ENCODE data around the gene LGI4. TPM values are rescaled to one million over a fixed set of nuclear protein-coding genes. Genes with fewer than 3 reads are reported as not detected.
"Not testable (repeated sequence)": the region's sequence is repeated elsewhere in the genome, so short reads cannot be mapped to it uniquely, and the experiment has no call there.

The LGI4 gene
- total RNA-seq, 2 experiments from 2014 or later: 1.1 to 1.7 TPM

- DNase-seq: no peak
- H3K36me3 Mint-ChIP-seq (ENCODE audit: low read depth): no peaks in the 10 kb centered on the region
- H3K27me3 Mint-ChIP-seq (ENCODE audit: low read depth): no peaks in the 10 kb centered on the region
- H3K27ac Mint-ChIP-seq: no peak overlapping the region
- CTCF ChIA-PET: interaction anchor here (0.6 kb wide), 1 partner anchor 103 kb away, joined by 4 read pairs; no protein-coding TSS in a partner anchor
- intact Hi-C loops (cut with micrococcal nuclease): no loop called here
- peaks cover 4% of the 10 kb centered on the region for H3K4me1 Mint-ChIP-seq (ENCODE audit: low read depth)
- no peaks in the 10 kb centered on the region for H3K9me3 Mint-ChIP-seq
- no peak overlapping the region for H3K4me3 Mint-ChIP-seq
These were observed 29.2 kb downstream of the LGI4 start for GRCh38 chr19:35105411-35106290.

- H3K4me1 Mint-ChIP-seq (ENCODE audit: low read depth): peaks cover 4% of the 10 kb centered on the region
- H3K9me3 Mint-ChIP-seq: no peaks in the 10 kb centered on the region
- H3K27ac Mint-ChIP-seq: no peak overlapping the region
- intact Hi-C loops (cut with micrococcal nuclease): no loop called here
- CTCF ChIA-PET: interaction anchor here (0.6 kb wide), 1 partner anchor 104 kb away, joined by 4 read pairs; no protein-coding TSS in a partner anchor
- H3K36me3 Mint-ChIP-seq (ENCODE audit: low read depth): no peaks in the 10 kb centered on the region
- no peak for DNase-seq
- H3K27me3 Mint-ChIP-seq (ENCODE audit: low read depth): no peaks in the 10 kb centered on the region
- no peak overlapping the region for H3K4me3 Mint-ChIP-seq
These were observed 29.8 kb downstream of the LGI4 start for GRCh38 chr19:35105047-35105410.

DNA sequence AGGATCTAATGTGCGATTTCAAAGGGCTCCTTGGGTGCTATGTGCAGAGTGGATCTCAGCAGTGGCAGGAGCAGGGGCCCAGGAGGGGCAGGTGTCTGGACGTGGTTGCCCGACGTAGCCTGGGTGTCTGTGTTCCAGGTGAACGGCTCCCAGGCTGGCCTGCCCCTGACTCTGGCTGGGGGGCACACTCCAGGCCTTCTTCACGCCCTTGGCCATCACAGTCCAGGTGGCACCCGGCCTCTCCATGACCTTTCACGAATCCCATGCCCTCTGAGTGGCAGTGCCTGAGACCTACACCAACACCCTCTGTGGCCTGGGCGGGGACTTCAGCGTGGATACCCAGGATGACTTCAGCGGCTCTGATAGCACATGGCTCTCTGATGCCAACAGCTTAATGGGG is 30.5 kb downstream of the LGI4 start:
- Mint-ChIP-seq H3K4me1 (ENCODE audit: low read depth) (peaks cover 4% of the 10 kb centered on the region), H3K27me3 (ENCODE audit: low read depth) (no peaks in the 10 kb centered on the region), H3K4me3 (no peak overlapping the region), H3K27ac (no peak overlapping the region), H3K36me3 (ENCODE audit: low read depth) (no peaks in the 10 kb centered on the region), H3K9me3 (no peaks in the 10 kb centered on the region)
- intact Hi-C loops (cut with micrococcal nuclease): no loop called here
- DNase-seq: no peak
- CTCF ChIA-PET: no interaction called here

DNA sequence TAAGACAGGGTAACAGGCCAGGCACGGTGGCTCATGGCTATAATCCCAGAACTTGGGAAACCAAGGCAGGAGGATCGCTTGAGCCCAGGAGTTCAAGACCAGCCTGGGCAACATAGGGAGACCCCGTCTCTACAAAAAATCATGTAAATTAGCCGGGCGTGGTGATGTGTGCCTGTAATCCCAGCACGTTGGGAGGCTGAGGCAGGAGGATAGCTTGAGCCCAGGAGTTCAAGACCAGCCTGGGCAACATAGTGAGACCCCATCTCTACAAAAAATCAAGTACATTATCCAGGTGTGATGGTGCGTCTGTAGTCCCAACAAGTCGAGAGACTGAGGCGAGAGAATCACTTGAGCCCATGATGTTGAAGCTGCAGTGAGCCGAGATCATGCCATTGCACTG is 31.2 kb downstream of the LGI4 start:
- H3K27ac Mint-ChIP-seq; DNase-seq; H3K36me3 Mint-ChIP-seq (ENCODE audit: low read depth); CTCF ChIA-PET; H3K4me3 Mint-ChIP-seq; H3K4me1 Mint-ChIP-seq (ENCODE audit: low read depth); H3K27me3 Mint-ChIP-seq (ENCODE audit: low read depth); H3K9me3 Mint-ChIP-seq; intact Hi-C loops (cut with micrococcal nuclease): not testable (repeated sequence)

GRCh38 chr19:35101949-35102348 is 32.9 kb downstream of the LGI4 start:
- DNase-seq; H3K27me3 Mint-ChIP-seq (ENCODE audit: low read depth); H3K9me3 Mint-ChIP-seq; H3K27ac Mint-ChIP-seq; H3K36me3 Mint-ChIP-seq (ENCODE audit: low read depth); H3K4me3 Mint-ChIP-seq; intact Hi-C loops (cut with micrococcal nuclease); H3K4me1 Mint-ChIP-seq (ENCODE audit: low read depth): not testable (repeated sequence)
- CTCF ChIA-PET: interaction anchor here (0.6 to 0.7 kb wide), 2 partner anchors 8 to 35 kb away, joined by 3 read pairs; no protein-coding TSS in a partner anchor

DNA sequence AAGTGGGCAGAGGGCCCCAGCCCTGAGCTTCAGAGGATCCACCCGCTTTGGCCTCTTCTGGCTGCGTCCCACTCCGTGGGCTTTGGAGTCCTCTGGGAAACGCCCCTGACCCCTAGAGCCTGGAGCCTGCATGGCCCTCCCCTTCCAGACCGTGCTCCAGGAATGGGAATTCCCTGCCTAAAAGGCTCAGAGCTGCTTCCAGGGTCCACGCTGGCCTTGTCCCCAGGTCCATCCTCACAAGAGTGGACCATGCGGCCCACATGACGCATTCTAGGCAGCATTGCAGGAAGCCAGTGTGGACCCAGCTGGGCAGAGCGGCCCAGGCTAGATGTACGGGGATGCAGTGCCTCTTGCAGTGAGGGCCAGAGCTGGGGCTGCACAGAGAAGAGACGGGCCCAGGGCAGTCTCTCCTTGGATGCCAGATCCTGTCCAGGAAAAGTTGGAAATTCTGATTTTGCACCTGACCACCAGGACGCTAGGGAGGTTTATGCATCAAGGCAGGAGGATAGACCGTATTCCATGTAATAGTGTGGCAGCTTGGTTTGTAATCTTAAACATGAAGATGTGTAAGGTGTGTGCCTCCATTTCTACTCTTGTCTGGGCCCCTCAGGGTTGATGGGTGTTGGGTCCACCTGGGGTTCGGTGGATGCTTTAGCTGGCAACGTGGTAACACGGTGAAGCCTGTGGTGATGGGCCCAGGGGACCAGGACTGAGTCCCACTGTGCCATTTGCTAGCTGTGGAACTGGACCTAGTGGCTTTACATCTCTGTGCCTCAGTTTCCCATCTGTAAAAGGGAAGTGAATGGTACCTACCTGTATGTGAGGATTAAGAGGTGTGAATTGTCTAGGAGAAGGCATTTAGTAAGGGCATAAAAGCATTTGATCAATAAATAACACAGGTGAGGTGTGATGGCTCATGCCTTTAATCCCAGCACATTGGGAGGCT is 34.0 kb downstream of the LGI4 start:
- H3K4me3 Mint-ChIP-seq: no peak overlapping the region
- H3K27ac Mint-ChIP-seq: no peak overlapping the region
- H3K36me3 Mint-ChIP-seq (ENCODE audit: low read depth): no peaks in the 10 kb centered on the region
- H3K4me1 Mint-ChIP-seq (ENCODE audit: low read depth): no peaks in the 10 kb centered on the region
- no peak for DNase-seq
- H3K9me3 Mint-ChIP-seq: no peaks in the 10 kb centered on the region
- no peaks in the 10 kb centered on the region for H3K27me3 Mint-ChIP-seq (ENCODE audit: low read depth)
- CTCF ChIA-PET: interaction anchor here (0.6 to 1.7 kb wide), 3 partner anchors 14 to 36 kb away, joined by 3 to 6 read pairs (median 4); partner anchors contain the start of gene FXYD3
- intact Hi-C loops (cut with micrococcal nuclease): no loop called here

- Mint-ChIP-seq H3K4me3 (no peak overlapping the region), H3K4me1 (ENCODE audit: low read depth) (no peaks in the 10 kb centered on the region), H3K9me3 (no peaks in the 10 kb centered on the region), H3K36me3 (ENCODE audit: low read depth) (no peaks in the 10 kb centered on the region), H3K27ac (no peak overlapping the region), H3K27me3 (ENCODE audit: low read depth) (no peaks in the 10 kb centered on the region)
- CTCF ChIA-PET: interaction anchor here (1.0 to 1.7 kb wide), 2 partner anchors 15 to 16 kb away, joined by 4 to 6 read pairs; partner anchors contain the start of gene FXYD3
- DNase-seq: no peak
- intact Hi-C loops (cut with micrococcal nuclease): no loop called here
These were observed 35.0 kb downstream of the LGI4 start for GRCh38 chr19:35099897-35100275.

- Mint-ChIP-seq H3K27me3 (ENCODE audit: low read depth) (no peaks in the 10 kb centered on the region), H3K4me3 (no peak overlapping the region), H3K9me3 (no peaks in the 10 kb centered on the region), H3K27ac (no peak overlapping the region), H3K4me1 (ENCODE audit: low read depth) (no peaks in the 10 kb centered on the region), H3K36me3 (ENCODE audit: low read depth) (no peaks in the 10 kb centered on the region)
- DNase-seq: no peak
- CTCF ChIA-PET: interaction anchor here (1.7 kb wide), 1 partner anchor 16 kb away, joined by 6 read pairs; no protein-coding TSS in a partner anchor
- intact Hi-C loops (cut with micrococcal nuclease): no loop called here
These were observed 35.5 kb downstream of the LGI4 start for GRCh38 chr19:35099155-35099896.

DNA sequence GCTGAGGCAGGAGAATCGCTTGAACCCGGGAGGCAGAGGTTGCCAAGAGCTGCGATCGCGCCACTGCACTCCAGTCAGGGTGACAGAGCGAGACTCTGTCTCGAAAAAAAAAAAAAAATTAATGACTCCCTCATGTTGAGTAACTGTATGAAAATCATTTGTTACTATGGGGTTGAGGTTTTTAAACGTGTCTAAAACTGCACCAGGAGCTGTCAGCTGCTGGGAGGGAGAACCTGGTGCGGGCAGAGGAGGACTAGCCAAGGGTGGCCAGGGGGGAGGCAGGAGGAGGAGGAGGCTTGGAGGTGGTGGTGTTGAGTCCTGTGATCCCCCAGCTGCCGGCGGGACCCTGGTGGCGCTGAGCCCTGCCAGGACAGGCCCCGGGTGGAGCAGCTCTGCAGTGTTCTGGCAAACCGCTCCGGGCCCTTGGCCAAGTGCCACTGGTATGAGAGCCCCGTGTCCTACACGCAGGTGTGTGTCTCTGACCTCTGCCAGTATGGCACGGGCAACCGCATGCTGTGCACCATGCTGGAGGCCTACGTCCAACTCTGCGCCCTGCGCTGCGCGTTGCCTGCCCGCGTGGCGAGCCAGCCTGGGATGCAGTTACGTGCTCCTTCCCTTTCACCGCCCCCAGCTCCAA is 36.3 kb downstream of the LGI4 start:
- DNase-seq: no peak
- CTCF ChIA-PET: interaction anchor here (0.6 kb wide), 1 partner anchor 406 kb away, joined by 4 read pairs; no protein-coding TSS in a partner anchor
- no peaks in the 10 kb centered on the region for H3K36me3 Mint-ChIP-seq (ENCODE audit: low read depth)

GRCh38 chr19:35095667-35096368 is 39.0 kb downstream of the LGI4 start:
- no peak overlapping the region for H3K4me3 Mint-ChIP-seq
- no peaks in the 10 kb centered on the region for H3K4me1 Mint-ChIP-seq (ENCODE audit: low read depth)
- no peaks in the 10 kb centered on the region for H3K9me3 Mint-ChIP-seq
- CTCF ChIA-PET: interaction anchor here (2.1 kb wide), 1 partner anchor 52 kb away, joined by 5 read pairs; no protein-coding TSS in a partner anchor
- no peaks in the 10 kb centered on the region for H3K27me3 Mint-ChIP-seq (ENCODE audit: low read depth)
- no peak overlapping the region for H3K27ac Mint-ChIP-seq
- DNase-seq: no peak
- no peaks in the 10 kb centered on the region for H3K36me3 Mint-ChIP-seq (ENCODE audit: low read depth)
- intact Hi-C loops (cut with micrococcal nuclease): no loop called here

More for the DNA sequence above, 36.3 kb downstream of the LGI4 start:
- Mint-ChIP-seq H3K9me3 (no peaks in the 10 kb centered on the region), H3K4me1 (ENCODE audit: low read depth) (no peaks in the 10 kb centered on the region), H3K27me3 (ENCODE audit: low read depth) (no peaks in the 10 kb centered on the region), H3K4me3 (no peak overlapping the region), H3K27ac (no peak overlapping the region)
- intact Hi-C loops (cut with micrococcal nuclease): no loop called here

- CTCF ChIA-PET: no interaction called here
- DNase-seq: no peak
- H3K27ac Mint-ChIP-seq: no peak overlapping the region
- no peak overlapping the region for H3K4me3 Mint-ChIP-seq
- H3K27me3 Mint-ChIP-seq (ENCODE audit: low read depth): peaks cover 4% of the 10 kb centered on the region
- peaks cover 1% of the 10 kb centered on the region for H3K4me1 Mint-ChIP-seq (ENCODE audit: low read depth)
- H3K36me3 Mint-ChIP-seq (ENCODE audit: low read depth): no peaks in the 10 kb centered on the region
- H3K9me3 Mint-ChIP-seq: no peaks in the 10 kb centered on the region
- intact Hi-C loops (cut with micrococcal nuclease): no loop called here
These were observed 40.2 kb downstream of the LGI4 start for GRCh38 chr19:35094656-35095055.
